GM18907 (cell line): Measurements from ENCODE around the gene IL18.
A peak's percentile ranks its signal among the peaks of the same experiment; 100 is the strongest.
"Not testable (repeated sequence)": the region's sequence is repeated elsewhere in the genome, so short reads cannot be mapped to it uniquely, and the experiment has no call there.

Experiments used
- ATAC-seq: cut with Tn5 transposase; IDR thresholded peaks from one replicate; pipeline ENCODE4 v1.9.1; 2021; ENCODE audit warnings: mild to moderate bottlenecking, moderate library complexity; ENCODE audit not compliant: unreplicated experiment

IL18 gene

GRCh38 chr11:112172362-112172994, 8.6 kb upstream of the IL18 start:
- peak; percentile 74 for ATAC-seq

DNA sequence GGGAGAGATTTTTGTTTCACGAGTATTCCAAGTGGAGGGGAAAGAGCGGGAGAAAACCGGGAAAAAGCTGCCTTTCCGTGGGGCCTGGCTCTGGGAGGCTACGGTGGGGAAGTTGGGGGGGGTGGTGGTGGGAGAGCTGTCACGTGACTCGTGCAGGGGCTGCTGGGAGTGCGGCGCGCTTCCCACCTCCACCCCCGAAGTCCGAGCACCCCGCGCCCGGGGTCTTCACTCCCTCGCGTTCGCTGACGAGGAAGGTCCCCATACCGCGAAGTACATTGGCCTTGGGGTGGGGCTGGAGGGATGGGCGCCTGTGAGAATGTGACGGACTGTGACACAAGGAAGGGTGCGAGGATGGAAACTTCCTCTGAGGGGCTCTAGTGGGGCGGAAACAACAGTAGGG, 3.3 kb upstream of the IL18 start, which contains the start of gene TEX12:
Gene TEX12, plus strand, starts transcription at position 228 of the 400 bp plus-strand sequence. CDS start 1,897 bp downstream, outside the sequence.
- ATAC-seq = no peak

DNA sequence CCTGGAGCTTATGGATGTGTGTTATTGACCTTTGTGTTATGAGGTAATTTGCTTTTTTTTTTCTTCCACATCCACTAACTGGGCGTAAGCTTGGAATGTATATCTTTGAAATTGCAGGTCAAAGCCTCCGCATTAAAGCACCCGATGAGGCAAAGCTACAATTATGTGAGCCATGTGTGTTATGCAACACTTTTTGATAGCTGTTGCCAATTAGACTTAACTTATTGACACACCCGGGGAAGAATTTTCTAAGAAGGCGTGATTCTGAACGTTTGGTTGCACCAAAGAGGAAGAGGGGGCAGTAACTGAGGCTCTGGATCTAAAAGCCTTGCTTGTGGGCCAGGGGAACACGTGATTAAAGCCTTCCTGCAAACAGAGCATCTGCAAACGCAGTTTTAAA, 2.7 kb upstream of the IL18 start:
- ATAC-seq = no peak

DNA sequence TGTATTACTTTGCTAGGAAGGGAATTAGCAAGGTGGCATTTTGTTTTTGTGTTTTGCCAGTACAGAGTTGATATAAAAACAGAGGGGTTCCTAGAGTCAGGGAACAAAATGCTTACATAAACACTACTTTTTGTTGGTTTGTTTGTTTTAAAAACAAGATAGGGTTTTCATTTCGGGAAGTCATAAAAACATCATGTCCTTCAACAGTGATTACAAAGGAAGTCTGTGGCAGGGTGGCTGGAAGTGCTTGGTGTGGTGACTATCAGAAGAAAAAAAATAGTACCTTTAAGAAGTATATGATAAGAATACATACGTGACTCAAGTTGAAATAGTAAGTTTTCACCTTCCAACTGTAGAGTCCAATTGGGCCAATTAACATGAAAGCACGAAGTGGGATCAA, 1.2 kb upstream of the IL18 start:
- ATAC-seq = no peak

DNA sequence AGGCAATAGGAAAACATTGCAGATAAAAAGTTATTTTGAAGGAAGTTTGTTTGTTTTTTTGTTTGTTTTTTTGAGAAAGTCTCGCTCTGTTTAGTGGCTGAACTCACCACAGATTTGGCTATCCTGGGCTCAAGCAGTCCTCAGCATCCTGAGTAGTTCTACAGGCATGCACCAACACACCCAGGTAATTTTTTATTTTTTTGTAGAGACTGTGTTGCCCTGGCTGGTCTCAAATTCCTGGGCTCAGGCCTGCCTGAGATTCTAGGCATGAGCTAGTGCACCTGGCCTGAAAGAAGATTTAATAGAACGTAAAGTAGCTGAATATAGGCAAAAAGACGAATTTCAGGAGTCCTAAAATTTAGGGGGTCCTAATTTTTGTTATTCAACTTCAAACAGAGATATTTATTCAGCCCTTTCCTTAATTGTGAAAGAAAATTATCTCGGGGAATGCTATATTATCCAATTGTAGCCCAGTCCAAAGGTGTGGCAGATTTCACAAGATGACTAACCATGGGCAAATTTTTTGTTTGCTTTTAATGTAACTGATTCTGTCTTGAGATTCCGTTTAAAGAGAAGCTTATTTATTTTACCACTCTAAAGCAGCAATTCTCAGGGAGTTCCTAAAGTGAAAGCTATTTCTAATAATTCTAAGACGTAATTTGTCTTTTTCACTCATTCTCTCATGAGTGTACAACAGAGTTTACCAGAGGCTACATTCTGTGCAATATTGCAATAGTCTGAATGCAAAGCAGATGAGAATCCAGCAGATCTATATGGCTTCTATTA, 940 bp downstream of the IL18 start:
- no peak for ATAC-seq

- ATAC-seq = not testable (repeated sequence)
Observed at GRCh38 chr11:112162200-112162599, 1.7 kb downstream of the IL18 start.

DNA sequence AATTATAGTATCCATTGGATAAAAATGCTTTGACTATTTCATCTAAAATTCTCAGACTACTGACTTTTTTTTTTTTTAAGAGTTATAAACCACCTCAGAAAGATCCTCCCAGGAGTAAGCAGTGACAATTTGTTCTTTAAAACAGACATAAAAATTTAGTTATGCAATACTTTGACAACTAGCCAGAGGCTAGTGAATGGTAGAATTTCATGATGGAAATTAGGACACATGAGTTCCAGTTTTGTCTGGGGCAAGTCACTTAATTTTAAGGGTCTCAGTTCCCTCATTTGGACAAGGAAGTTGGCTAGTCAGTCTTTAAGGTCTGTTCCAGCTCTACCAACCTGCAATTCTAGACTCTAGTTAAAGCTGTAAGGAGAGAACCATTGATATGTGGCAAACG, 2.9 kb downstream of the IL18 start:
- ATAC-seq = no peak

GRCh38 chr11:112160091-112160848, 3.6 kb downstream of the IL18 start:
- ATAC-seq = no peak

DNA sequence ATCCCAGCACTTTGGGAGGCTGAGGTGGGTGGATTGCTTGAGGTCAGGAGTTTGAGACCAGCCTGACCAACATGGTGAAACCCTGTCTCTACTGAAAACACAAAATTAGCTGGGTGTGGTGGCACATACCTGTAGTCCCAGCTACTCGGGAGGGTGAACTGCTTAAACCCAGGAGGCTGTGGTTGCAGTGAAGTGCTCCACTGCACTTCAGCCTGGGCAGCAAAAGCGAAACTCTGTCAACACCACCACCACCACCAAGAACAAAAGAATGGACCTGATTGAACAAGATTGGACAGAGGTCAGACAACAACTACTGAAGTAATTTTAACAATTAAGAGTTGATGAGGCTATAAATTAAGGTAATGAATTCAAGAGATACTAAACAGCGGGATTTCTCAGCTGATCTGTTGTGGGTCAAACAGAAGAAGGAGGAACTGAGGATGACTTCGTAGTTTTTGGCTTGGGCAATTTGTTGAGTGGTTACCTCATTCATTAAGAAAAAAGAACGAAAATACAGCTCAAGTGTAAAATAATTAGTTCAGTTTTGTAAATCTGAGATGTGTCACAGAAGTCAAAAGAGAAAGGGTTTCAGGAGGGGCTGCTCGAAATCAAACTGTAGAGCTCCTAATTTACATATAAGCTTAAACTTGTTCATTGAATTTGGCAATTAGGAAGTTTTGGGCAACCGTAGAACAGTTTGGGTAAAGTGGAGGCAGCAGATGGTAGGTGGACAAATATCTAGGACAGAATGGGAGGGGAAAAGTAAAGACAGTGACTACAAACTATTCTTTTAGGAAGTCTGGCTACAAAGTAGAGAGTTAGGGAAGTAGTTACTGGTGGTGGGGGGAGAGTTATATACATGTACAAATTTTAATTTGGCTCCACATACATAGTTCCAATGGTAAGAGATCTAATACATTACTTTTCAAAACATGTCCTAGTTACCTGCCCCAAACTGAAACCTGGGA, 4.5 kb downstream of the IL18 start:
- no peak for ATAC-seq

DNA sequence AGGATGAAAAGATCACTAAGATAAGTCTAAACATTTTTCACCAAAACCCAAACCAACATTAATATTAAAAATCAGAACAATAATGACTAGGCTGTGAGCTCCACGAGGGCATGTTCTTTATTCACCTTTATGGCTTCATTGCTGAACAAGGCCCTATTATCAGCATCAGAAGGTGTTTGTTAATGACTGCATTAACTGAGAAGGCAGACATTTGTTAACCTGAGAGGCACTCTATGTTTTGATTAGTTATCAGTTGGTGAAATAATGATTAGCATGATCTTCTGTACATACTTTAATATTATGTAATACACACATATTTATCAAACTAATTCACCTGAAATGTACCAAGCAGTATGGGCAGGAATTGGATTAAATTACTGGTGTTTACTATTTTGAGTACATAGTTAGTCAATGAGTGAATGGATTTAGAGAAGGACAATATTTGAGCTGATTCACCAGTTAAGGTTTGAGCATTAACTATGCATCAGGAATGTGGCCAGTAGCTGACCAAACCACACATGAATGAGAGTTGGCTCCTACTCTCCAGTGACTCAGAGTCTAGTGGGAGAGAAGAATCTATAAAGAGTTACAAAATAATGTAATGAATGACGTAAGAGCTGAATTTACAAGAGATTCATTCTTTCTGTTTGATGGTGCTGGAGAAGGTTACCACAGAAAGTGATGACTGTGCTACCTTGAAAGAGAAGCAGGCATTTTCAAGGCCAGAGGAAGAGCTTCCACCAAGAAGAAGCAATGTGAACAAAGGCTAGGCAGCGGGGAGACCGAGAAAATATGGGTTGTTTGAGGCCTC, 6.7 kb downstream of the IL18 start:
- ATAC-seq = no peak

DNA sequence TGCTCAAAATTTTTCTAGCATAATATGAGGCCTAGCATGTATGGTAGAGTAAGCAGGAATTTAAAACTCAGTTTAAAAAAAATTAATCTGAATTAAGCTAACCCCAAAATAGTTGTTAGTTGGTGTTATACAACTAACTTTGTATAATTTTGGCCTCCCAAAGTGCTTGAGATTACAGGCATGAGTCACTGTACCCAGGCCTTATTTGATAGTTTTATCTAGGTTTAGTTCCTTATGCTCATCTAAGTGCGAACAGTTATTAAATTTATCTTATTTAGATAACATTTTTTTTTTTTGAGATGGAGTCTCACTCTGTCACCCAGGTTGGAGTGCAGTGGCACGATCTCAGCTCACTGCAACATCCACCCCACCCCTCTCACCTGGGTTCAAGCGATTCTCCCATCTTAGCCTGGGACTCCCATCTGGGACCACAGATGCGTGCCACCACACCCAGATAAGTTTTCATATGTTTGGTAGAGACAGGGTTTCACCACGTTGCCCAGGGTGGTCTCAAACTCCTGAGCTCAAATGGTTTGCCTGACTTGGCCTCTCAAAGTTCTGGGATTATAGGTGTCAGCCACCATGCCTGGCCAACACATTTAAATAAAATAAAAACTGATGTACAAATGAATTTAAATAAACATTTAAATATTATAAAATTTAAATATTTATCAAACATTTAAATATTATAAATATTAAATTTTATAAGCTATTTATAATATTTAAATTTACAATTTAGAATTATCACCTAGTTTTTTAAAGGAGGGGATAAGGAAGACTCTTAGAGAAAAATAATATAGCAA, 7.5 kb downstream of the IL18 start:
- no peak for ATAC-seq

GRCh38 chr11:112150517-112150916, 13.4 kb downstream of the IL18 start:
- ATAC-seq = no peak

DNA sequence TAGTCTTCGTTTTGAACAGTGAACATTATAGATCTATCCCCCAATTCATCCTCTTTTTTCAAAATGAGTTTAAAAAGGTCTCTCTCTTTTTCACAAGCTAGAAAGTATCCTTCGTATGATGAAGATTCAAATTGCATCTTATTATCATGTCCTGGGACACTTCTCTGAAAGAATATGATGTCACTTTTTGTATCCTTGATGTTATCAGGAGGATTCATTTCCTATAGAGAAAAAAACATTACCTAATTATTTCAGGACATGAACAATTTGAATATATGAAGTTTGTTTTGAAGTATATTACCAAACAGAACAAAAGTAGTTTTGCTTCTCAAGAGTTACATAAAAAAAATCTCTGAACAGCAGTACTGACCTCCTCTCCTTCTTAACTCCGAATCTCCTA, 20.3 kb downstream of the IL18 start:
- no peak for ATAC-seq

GRCh38 chr11:112134473-112134872, 29.4 kb downstream of the IL18 start:
- ATAC-seq = no peak

- no peak for ATAC-seq
Observed at GRCh38 chr11:112132737-112133136, 31.2 kb downstream of the IL18 start.

DNA sequence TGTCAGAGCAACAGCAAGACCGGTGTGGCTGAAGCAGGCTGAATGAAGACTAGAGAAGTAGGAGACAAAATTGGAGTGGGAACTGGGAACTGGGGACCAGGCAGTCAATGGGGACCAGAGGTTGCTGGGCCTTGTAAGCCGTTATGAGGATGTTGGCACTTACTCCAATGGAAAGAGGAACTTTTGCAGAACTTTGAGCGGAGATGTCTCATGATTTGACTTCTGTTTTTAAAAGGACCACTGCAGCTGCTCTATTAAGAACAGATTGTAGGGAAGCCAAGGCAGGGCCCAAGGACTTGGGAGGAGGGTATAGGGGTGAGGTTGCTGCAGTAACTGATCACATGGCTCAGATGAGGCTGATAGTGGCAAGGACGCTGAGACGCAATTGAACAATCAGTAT, 34.2 kb downstream of the IL18 start:
- ATAC-seq = no peak

- no peak for ATAC-seq
Observed at GRCh38 chr11:112128483-112129121, 35.3 kb downstream of the IL18 start.

DNA sequence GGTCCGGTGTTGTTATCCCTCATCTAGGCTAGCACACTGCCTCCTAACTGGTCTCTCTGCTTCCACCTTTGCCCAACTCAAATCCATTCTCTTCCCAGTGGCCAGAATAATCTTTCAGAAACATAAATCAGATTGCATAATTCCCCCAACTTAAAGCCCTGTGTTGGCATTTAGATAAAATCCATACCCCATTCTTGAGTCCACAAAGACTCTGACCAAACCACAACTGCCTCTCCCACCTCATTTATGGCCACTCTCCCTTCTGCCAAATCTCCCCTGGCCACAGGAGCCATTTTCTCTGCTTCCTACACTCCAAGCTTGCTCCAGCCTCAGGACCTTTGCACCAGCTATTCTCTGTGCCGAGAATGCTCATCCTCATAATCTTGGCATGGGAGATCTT, 36.8 kb downstream of the IL18 start:
- ATAC-seq = no peak
